GM19324 (cell line): ENCODE measurements around the gene PCAT6.

ENCODE experiments used
- ATAC-seq: cut with Tn5 transposase; IDR thresholded peaks from one replicate; pipeline ENCODE4 v1.9.1; 2021; ENCODE audit warnings: mild to moderate bottlenecking, moderate library complexity; ENCODE audit not compliant: unreplicated experiment, low FRiP score

Gene PCAT6

DNA sequence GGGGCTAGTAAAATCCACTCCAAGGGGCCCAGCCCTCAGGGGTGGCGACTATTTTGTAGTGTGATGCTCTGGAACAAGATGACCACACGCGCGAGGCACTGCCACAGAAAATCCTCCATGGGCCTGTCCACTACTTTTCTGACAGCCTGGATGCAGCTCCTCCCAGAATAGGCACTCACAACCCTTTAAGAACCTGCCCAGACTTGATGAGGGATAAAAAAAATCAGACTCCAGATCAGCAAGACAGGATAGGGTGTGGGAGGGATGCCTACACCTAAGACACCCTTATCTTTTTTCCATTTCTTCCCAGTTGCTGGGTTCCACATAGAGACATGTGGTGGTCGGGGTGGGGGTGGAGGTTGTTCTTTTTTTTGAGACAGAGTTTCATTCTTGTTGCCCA is 33.5 kb downstream of the PCAT6 start:
- ATAC-seq = no peak

DNA sequence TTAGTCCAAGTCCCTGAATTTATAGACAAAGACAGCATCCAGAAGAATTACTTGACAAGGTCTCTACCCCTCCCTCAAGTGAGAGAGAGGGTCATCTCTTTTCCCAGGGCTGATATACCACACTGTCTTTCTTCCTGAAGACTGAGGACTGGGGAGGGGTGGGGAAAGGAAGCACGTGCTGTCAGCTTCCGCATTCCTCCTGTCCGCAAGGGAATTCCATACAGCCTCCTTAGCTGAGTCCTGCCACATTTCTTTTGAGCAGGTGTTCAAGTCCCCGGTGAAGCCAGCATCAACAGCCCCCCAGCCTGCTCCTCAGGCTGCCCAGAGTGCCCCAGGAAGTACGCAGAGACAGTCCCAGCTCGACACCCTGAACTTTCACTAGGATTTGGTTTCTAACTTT is 34.2 kb downstream of the PCAT6 start:
- no peak for ATAC-seq

DNA sequence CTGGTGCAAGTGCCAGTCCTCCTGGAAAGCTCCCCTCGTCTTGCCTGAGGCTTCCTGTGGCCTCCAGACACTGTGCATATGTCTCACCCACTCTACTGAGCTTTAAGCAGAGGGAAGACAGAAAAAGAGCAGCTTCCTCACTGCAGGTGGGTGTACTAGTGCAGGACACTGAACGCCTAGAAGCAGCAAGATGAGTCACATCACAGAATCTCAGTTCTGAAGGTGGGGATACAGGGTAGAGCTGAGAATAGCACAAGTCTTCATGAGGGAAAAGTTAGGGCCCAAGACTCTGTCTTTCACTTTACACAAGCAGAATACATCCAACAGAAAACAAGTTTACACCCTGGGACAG is 37.4 kb downstream of the PCAT6 start:
- no peak for ATAC-seq

DNA sequence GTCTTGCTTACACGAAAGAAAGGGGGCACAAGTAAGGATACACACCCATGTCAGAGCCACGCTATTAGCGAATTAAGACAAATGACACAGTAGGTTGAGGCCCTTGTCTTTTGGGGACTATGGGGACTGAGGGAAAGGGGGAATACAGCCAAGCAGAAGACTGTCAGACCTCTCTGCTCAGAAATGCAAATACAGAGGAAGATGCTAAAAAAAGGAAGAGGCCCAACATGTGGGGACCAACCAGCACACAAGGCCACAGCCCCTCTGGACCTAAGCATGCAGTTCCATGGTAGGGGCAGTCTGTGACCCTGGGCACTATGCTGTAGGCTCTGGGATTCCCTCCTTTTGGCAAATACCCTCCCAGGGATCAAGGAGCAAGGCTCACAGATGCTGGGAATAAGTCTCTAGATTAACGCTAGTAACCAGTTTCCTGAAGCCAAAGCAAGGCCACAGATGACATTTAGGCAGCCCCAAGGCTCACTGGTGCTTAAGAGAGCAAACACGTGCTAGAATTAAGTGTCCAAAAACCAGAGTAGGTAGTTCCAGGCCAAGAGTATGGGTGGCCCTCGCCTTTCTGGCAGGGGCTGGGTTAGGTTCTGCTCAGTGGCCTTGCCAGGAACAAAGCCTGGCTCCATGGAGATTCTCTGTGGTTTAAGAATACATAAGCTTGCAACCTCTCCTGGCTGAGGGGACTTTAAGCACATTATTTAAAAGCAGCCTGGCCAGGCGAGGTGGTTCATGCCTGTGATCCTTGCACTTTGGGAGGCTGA is 40.0 kb downstream of the PCAT6 start:
- no peak for ATAC-seq

- no peak for ATAC-seq
Measured at GRCh38 chr1:202852163-202852904, 41.6 kb downstream of the PCAT6 start.

- ATAC-seq = no peak
Measured at GRCh38 chr1:202854787-202855186, 44.0 kb downstream of the PCAT6 start.

GRCh38 chr1:202856014-202856413 is 45.3 kb downstream of the PCAT6 start:
- ATAC-seq = no peak

DNA sequence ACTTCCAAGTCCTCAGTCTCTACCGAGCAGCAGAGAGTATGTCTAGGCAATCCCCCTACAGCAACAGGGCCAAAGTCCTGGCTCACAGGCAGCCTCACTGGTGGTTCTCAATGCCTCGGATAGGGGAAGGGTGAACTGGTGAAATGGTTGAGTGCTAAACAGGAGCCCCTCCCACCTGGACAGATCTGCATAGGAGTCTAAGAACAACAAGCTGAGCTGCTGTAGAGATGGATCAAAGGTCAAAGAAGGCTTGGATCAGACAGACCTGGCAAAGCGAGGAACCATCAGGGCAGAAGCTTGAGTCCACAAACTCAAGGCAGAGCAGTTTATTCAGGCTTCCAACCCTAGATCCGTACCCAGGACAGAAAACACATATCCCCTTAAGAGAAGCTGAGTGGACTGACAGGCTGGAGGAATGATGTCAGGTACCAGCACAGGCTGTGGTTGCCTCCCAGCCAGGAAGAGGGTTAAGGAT is 46.4 kb downstream of the PCAT6 start:
- ATAC-seq = no peak

DNA sequence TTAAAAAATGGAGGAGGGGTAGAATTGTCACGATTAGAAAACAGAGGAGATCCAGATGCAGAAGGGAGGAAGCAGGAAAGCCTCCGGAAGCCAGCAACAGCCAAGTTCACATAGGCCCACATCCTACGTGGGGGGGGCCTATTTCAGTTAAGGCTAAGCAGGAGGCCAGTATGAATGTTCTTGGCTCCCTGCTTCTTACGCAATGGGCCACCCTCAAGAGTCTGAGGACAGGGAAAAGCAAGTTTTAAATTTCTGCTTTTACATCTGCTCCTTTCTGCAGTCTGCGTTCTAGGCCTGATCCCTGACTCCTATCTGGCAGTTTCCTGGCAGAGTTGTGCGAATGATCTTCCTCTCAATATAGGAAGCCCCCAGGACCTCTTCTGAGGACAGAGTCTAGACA is 47.6 kb downstream of the PCAT6 start:
- ATAC-seq = no peak

GRCh38 chr1:202858789-202859414 is 48.1 kb downstream of the PCAT6 start:
- ATAC-seq = no peak

DNA sequence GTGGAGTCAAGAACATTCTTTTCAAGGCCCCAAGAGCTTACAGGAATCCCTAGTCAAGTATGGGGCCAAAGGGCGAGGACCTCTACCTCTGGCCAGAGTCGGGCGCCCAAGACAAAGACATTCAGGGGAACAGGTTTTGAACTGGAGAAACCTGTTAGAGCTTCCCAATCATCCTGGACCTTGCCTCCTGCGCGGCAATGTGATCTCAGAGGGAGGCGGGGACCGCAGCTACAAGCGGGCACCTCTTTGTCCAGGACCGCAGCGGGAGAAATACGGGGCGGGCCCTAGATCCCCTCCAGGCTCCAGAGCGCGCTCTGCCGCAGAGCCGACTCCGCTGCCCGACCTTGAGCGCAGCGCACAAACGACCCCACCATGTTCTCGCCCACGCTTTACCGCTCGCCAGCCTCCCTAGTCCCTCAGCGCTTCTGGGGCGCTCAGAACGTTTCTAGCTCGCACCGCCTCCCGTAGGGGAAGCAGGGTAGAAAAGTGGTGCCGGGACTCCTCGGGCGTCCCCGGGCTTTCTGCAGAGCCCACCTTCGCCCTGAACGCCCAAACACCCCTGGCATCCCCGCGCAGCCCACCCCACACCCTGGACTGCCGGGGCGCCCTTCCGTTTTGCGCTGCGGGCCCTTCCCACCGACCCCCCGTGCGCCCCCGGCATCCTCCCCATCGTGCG is 50.1 kb downstream of the PCAT6 start:
- no peak for ATAC-seq
